ENCODE data around the gene C18orf63. TPM values are rescaled to one million over a fixed set of nuclear protein-coding genes. Genes with fewer than 3 reads are reported as not detected.
"Not testable (repeated sequence)": the region's sequence is repeated elsewhere in the genome, so short reads cannot be mapped to it uniquely, and the experiment has no call there.

C18orf63 gene
- polyA plus RNA-seq, 1 donor from 2014 or later, result not detected

DNA sequence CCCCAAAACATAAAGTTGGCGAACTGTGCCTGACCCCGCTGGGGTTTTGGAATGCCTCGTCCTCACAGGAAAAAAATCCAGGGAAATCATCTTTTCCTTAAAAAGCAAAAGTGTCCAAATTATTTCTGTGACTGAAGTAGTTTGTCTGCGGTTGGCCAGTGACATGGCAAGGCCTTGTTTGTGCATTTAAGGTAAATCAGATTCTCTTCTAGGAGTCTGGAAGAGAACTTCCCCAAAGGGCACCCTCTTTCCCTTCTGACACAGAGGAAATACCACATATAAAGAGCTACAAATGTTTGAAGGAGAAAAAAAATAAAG, 23.1 kb upstream of the C18orf63 start:
- H3K79me2 ChIP-seq (replicated peaks; ENCODE audit: insufficient read depth, low read length), result no peaks in the 10 kb centered on the region
- H3K9ac ChIP-seq (ENCODE audit: low read length), result peak overlapping the region; percentile 58
- H3K9me2 ChIP-seq (ENCODE audit: insufficient read depth, low read length), result no peaks in the 10 kb centered on the region
- no peaks in the 10 kb centered on the region for H3K9me3 ChIP-seq (ENCODE audit: low read length)
- TF ChIP-seq POLR2AphosphoS5 (IDR thresholded peaks at IDR 0.05) (no peak), RAD21 (conservative IDR thresholded peaks at IDR 0.05) (no peak), TAF1 (IDR thresholded peaks at IDR 0.05; ENCODE audit: low read depth) (no peak), SMC3 (conservative IDR thresholded peaks at IDR 0.05; ENCODE audit: poor library complexity) (no peak)
- H3K36me3 ChIP-seq (ENCODE audit: insufficient read depth, low read length), result no peaks in the 10 kb centered on the region
- H2AFZ ChIP-seq (ENCODE audit: low read depth, low read length), result no peak overlapping the region
- H3K4me2 ChIP-seq (ENCODE audit: low read length), result peak overlapping the region; percentile 54
- H3K4me3 ChIP-seq (ENCODE audit: low read length), result peak overlapping the region; percentile 99
- no peaks in the 10 kb centered on the region for H4K20me1 ChIP-seq (ENCODE audit: insufficient read depth)
- H3K27me3 ChIP-seq (ENCODE audit: insufficient read depth, low read depth, low read length), result no peaks in the 10 kb centered on the region
- H3F3A ChIP-seq (ENCODE audit: insufficient read depth, low read length, poor library complexity, severe bottlenecking), result no peaks in the 10 kb centered on the region
- peak overlapping the region; percentile 18 for H3K27ac ChIP-seq (ENCODE audit: low read length)

GRCh38 chr18:74292982-74293381, 22.7 kb upstream of the C18orf63 start:
- not testable (repeated sequence) for H3K27me3 ChIP-seq (ENCODE audit: insufficient read depth, low read depth, low read length); H3K27ac ChIP-seq (ENCODE audit: low read length); H3K9ac ChIP-seq (ENCODE audit: low read length); H4K20me1 ChIP-seq (ENCODE audit: insufficient read depth); H3K79me2 ChIP-seq (replicated peaks; ENCODE audit: insufficient read depth, low read length); H3K9me3 ChIP-seq (ENCODE audit: low read length); H3K36me3 ChIP-seq (ENCODE audit: insufficient read depth, low read length); H2AFZ ChIP-seq (ENCODE audit: low read depth, low read length); H3K9me2 ChIP-seq (ENCODE audit: insufficient read depth, low read length); H3F3A ChIP-seq (ENCODE audit: insufficient read depth, low read length, poor library complexity, severe bottlenecking); H3K4me2 ChIP-seq (ENCODE audit: low read length)
- H3K4me3 ChIP-seq (ENCODE audit: low read length), result peak overlapping the region; percentile 99

DNA sequence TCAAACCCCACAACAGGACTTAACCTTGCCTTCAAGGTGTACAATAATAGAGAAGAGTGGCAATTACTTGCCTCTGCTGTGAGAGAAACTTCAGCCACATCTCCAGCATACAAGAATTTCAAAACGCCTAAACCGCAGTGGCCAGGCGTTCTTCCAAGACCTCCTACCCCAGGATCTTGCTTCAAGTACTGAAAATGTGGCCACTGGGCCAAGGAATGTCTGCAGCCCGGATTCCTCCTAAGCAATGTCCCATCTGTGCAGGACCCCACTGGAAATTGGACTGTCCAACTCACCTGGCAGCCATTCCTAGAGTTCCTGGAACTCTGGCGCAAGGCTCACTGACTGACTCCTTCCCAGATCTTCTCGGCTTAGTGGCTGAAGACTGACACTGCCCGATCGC, 21.1 kb upstream of the C18orf63 start:
- H4K20me1 ChIP-seq (ENCODE audit: insufficient read depth), result no peaks in the 10 kb centered on the region

More for the DNA sequence above, 21.1 kb upstream of the C18orf63 start:
- Histone ChIP-seq H3K27me3 (ENCODE audit: insufficient read depth, low read depth, low read length) (no peaks in the 10 kb centered on the region), H3K9me2 (ENCODE audit: insufficient read depth, low read length) (no peaks in the 10 kb centered on the region), H3K79me2 (replicated peaks; ENCODE audit: insufficient read depth, low read length) (no peaks in the 10 kb centered on the region), H3K9ac (ENCODE audit: low read length) (no peak overlapping the region), H3K4me2 (ENCODE audit: low read length) (no peak overlapping the region), H3K9me3 (ENCODE audit: low read length) (no peaks in the 10 kb centered on the region), H3K27ac (ENCODE audit: low read length) (no peak overlapping the region), H2AFZ (ENCODE audit: low read depth, low read length) (no peak overlapping the region), H3F3A (ENCODE audit: insufficient read depth, low read length, poor library complexity, severe bottlenecking) (no peaks in the 10 kb centered on the region), H3K36me3 (ENCODE audit: insufficient read depth, low read length) (no peaks in the 10 kb centered on the region), H3K4me3 (ENCODE audit: low read length) (no peak overlapping the region)
- TF ChIP-seq POLR2AphosphoS5 (IDR thresholded peaks at IDR 0.05) (no peak), TAF1 (IDR thresholded peaks at IDR 0.05; ENCODE audit: low read depth) (no peak), EP300 (conservative IDR thresholded peaks at IDR 0.05; ENCODE audit: poor library complexity, severe bottlenecking) (no peak), REST (IDR thresholded peaks at IDR 0.05; ENCODE audit: borderline replicate concordance) (no peak), EZH2 (IDR thresholded peaks at IDR 0.05; ENCODE audit: borderline replicate concordance, insufficient read depth, low read length, poor library complexity, severe bottlenecking) (no peak), SMC3 (conservative IDR thresholded peaks at IDR 0.05; ENCODE audit: poor library complexity) (no peak), MXI1 (conservative IDR thresholded peaks at IDR 0.05; ENCODE audit: poor library complexity, severe bottlenecking) (no peak), RAD21 (conservative IDR thresholded peaks at IDR 0.05) (no peak)
- TF ChIP-seq, protein P1, sequence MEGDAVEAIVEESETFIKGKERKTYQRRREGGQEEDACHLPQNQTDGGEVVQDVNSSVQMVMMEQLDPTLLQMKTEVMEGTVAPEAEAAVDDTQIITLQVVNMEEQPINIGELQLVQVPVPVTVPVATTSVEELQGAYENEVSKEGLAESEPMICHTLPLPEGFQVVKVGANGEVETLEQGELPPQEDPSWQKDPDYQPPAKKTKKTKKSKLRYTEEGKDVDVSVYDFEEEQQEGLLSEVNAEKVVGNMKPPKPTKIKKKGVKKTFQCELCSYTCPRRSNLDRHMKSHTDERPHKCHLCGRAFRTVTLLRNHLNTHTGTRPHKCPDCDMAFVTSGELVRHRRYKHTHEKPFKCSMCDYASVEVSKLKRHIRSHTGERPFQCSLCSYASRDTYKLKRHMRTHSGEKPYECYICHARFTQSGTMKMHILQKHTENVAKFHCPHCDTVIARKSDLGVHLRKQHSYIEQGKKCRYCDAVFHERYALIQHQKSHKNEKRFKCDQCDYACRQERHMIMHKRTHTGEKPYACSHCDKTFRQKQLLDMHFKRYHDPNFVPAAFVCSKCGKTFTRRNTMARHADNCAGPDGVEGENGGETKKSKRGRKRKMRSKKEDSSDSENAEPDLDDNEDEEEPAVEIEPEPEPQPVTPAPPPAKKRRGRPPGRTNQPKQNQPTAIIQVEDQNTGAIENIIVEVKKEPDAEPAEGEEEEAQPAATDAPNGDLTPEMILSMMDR (IDR thresholded peaks at IDR 0.05; ENCODE audit: poor library complexity, severe bottlenecking), result no peak

Data from neural cell (in vitro differentiated cells).